Right cardiac atrium (tissue), 5 donors: Measurements from ENCODE around the gene SLX4IP. TPM values are rescaled to one million over a fixed set of nuclear protein-coding genes. Genes with fewer than 3 reads are reported as not detected.

Experiments used
- ATAC-seq, 2 donors: fragments of 200-7000 bp; cut with Tn5 transposase; one replicate each; pipeline versions ENCODE4 v1.8.0 to v1.9.1; 2020; ENCODE audit warnings: moderate library complexity in 2 of 2, mild to moderate bottlenecking in 1 of 2
- DNase-seq, 3 donors: peaks; one replicate each; pipeline ENCODE4 v3.0.0-alpha.2; 2020
- H3K27ac ChIP-seq: one replicate; pipeline ENCODE4 v1.5.1; 2013; ENCODE audit warnings: mild to moderate bottlenecking, low read length, control low read depth, moderate library complexity
- H3K27me3 ChIP-seq: one replicate; pipeline ENCODE4 v1.6.1; 2013; ENCODE audit not compliant: control insufficient read depth, insufficient read depth
- H3K4me1 ChIP-seq: one replicate; pipeline ENCODE4 v1.6.1; 2013; ENCODE audit warnings: low read length; ENCODE audit not compliant: control insufficient read depth, insufficient read depth
- H3K4me3 ChIP-seq: one replicate; pipeline ENCODE4 v1.5.1; 2013; ENCODE audit warnings: low read length, control low read depth
- H3K9me3 ChIP-seq: one replicate; pipeline ENCODE4 v1.6.1; 2013; ENCODE audit warnings: low read length; ENCODE audit not compliant: control insufficient read depth
- WGBS: extraction: QIAGEN DNeasy Blood & Tissue Kit; methylation state at CpG from one replicate; pipeline ENCODE4 v1.1.7; 2013; 5-methylcytosine and 5-hydroxymethylcytosine counted together
- intact Hi-C, 4 donors: fragments of 100-400 bp; cut with DNase I; formaldehyde crosslinking; loops; one replicate each; pipeline versions ENCODE4 v1.11.0 to v1.14.0; 2022 to 2023
- polyA plus RNA-seq: library from polyadenylated mRNA; stranded (reverse); fragments of 200-250 nt; gene quantifications from one replicate; pipeline ENCODE4 v1.2.3, GENCODE V29; 2013
- total RNA-seq, 4 donors: library from RNA; stranded (reverse); fragmentation: NEBNext Ultra II Directional; extraction: Animal tissue kit (Norgen Biotek cat#: 25700); gene quantifications; one replicate each; pipeline ENCODE4 v1.2.1, GENCODE V29; 2021
- donor health status: healthy with polysubstance abuse.
- donor health status: DM: no; HTN: yes; CAD: no.
- donor health status: DM: no; HTN: no; CAD: no.
- donor health status: DM: no; HTN: yes; CAD: no; lungs with severe emphysema.
- donor health status: DM: yes; HTN: yes; CAD: no.

The SLX4IP gene
- total and polyA plus RNA-seq, 5 donors = 1.3 to 3.2 (median 2.5) TPM

- H3K27ac ChIP-seq = no peak overlapping the region
- no peaks in the 10 kb centered on the region for H3K4me1 ChIP-seq
- DNase-seq = peak; percentile 69 to 91 (median 82)
- H3K9me3 ChIP-seq = no peaks in the 10 kb centered on the region
- H3K4me3 ChIP-seq = no peak overlapping the region
- peak; percentile 72 to 81 for ATAC-seq
- WGBS = 42% methylated on average over 5 of the region's 5 CpGs
- intact Hi-C loops = loop anchor here (5.0 to 10.0 kb wide), 5 partner anchors 119 to 991 kb away; partner anchors contain the start of gene JAG1 (in 1 of the 4)
- H3K27me3 ChIP-seq = no peaks in the 10 kb centered on the region
Measured at GRCh38 chr20:10553326-10553984, 118.3 kb downstream of the SLX4IP start.

GRCh38 chr20:10554285-10554684, 119.2 kb downstream of the SLX4IP start:
- intact Hi-C loops = loop anchor here (5.0 to 10.0 kb wide), 5 partner anchors 118 to 991 kb away; partner anchors contain the start of gene JAG1 (in 1 of the 4)
- ATAC-seq = no peak
- 77% methylated on average over 2 of the region's 2 CpGs for WGBS

DNA sequence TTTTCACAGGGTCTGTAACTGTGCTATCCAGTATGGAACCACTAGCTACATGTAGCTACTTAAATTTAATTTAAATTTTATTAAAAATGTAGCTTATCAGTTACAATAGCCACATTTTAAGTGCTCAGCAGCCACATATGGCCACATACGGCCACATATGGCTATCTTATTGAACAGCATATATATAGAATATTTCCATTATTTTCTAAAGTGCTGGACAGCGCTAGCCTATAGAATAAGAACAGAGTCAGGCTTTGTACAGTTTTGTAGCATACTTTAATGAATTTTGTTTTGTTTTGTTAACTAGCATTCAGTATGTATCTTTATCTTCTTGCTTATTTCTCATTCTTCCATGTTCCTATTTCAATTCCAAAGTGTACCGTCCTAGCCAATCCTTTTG, 120.3 kb downstream of the SLX4IP start:
- Histone ChIP-seq H3K27me3 (no peaks in the 10 kb centered on the region), H3K4me1 (no peaks in the 10 kb centered on the region), H3K27ac (no peak overlapping the region), H3K4me3 (no peak overlapping the region), H3K9me3 (no peaks in the 10 kb centered on the region)
- 89% methylated on average over 3 of the region's 3 CpGs for WGBS
- intact Hi-C loops = loop anchor here (5.0 to 10.0 kb wide), 5 partner anchors 117 to 992 kb away; partner anchors contain the start of gene JAG1 (in 1 of the 4)
- DNase-seq (no peak), ATAC-seq (no peak)

More at GRCh38 chr20:10554285-10554684, 119.2 kb downstream of the SLX4IP start:
- DNase-seq = no peak
- Histone ChIP-seq H3K9me3 (no peaks in the 10 kb centered on the region), H3K27me3 (no peaks in the 10 kb centered on the region), H3K27ac (no peak overlapping the region), H3K4me1 (no peaks in the 10 kb centered on the region), H3K4me3 (no peak overlapping the region)

GRCh38 chr20:10555865-10556308, 120.8 kb downstream of the SLX4IP start:
- no peaks in the 10 kb centered on the region for H3K27me3 ChIP-seq
- DNase-seq = no peak
- H3K4me1 ChIP-seq = no peaks in the 10 kb centered on the region
- intact Hi-C loops = loop anchor here (5.0 to 10.0 kb wide), 5 partner anchors 116 to 991 kb away; partner anchors contain the start of gene JAG1 (in 1 of the 4)
- ATAC-seq = no peak
- H3K27ac ChIP-seq = no peak overlapping the region
- H3K9me3 ChIP-seq = no peaks in the 10 kb centered on the region
- H3K4me3 ChIP-seq = no peak overlapping the region
- WGBS = 69% methylated on average over 5 of the region's 5 CpGs

DNA sequence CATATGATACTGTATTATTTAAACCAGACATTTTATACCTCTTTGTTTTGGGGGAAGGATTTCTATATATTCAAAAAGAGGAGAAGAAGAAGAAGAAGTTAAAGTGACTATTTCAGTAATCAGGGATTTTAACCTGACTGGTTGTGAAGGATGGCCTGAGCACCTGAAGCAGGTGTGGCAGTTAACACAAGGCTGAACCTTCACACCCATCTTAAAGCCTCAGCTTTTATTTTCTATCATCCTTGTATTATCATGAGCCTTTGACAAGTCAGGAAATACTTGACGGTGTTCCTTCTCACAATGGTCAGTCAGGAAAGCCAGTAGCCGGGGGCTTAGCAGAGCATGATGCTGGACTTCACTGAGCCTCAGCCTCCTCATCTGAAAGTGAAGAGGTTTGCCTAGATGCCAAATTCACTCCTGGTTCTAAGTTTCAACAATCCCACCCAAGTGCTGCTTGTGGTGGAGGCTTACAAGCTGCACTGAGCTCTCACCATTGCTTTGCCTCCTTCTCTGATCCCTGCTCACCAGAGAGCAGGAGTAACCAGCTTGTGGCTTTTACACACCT, 121.5 kb downstream of the SLX4IP start:
- no peak for ATAC-seq
- peak overlapping the region; percentile 52 for H3K27ac ChIP-seq
- no peaks in the 10 kb centered on the region for H3K9me3 ChIP-seq
- H3K4me1 ChIP-seq = no peaks in the 10 kb centered on the region
- no peaks in the 10 kb centered on the region for H3K27me3 ChIP-seq
- no peak for DNase-seq
- 70% methylated on average over 2 of the region's 2 CpGs for whole genome bisulfite sequencing
- H3K4me3 ChIP-seq = no peak overlapping the region
- intact Hi-C loops = loop anchor here (5.0 to 10.0 kb wide), 5 partner anchors 116 to 991 kb away; partner anchors contain the start of gene JAG1 (in 1 of the 4)

DNA sequence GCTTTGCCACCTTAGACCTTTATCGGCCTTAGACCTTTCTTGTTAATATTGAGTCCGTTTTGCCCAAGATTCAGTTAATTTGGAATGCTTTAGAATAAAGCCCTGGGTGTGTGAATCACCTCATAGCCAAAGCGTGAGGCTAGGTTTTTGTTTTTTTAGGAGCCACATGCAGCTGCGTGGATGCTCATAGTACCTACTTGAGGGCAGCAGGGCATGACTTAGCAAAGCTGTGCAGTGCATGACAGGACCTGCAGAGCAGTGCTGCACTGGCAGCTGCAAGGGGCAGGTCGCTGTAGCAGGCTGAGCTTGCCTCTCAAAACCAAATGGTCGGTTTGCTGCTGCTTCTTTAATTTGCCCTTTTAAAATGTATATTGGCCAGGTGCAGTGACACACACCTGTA, 122.6 kb downstream of the SLX4IP start:
- H3K27me3 ChIP-seq = no peaks in the 10 kb centered on the region
- ATAC-seq = no peak
- H3K4me1 ChIP-seq = no peaks in the 10 kb centered on the region
- 94% methylated on average over 6 of the region's 6 CpGs for WGBS
- intact Hi-C loops = loop anchor here (5.0 to 10.0 kb wide), 5 partner anchors 115 to 990 kb away; partner anchors contain the start of gene JAG1 (in 1 of the 4)
- H3K27ac ChIP-seq = no peak overlapping the region
- H3K9me3 ChIP-seq = no peaks in the 10 kb centered on the region
- H3K4me3 ChIP-seq = no peak overlapping the region
- DNase-seq = no peak

DNA sequence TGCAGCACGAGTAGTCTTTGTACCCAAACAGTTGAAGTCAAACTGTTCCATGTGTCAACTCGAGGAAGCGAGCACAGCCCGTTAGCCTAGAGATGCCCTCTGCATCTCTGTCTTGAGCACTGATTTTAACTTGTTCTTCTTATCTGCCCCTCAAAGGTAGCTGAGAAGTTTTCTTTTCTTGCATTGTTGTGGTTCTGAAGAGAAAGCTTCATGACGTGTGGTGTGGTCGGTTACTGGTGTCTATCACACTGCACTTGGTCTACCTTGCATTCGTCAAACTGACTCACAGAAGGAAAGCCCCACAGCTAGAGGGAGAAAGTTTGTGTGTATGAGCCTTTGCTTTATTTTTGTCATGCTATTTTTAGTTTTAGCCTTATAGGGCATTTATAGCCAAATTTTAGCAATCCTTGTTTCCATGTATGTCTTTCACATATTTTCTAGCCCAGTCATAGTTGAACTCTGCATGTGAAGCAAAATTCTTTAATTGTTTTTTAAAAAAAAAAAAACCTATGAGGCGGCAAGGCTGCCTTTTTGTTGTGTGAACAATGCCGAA, 123.6 kb downstream of the SLX4IP start:
- H3K4me1 ChIP-seq = no peaks in the 10 kb centered on the region
- WGBS = 81% methylated on average over 9 of the region's 9 CpGs
- no peak overlapping the region for H3K27ac ChIP-seq
- no peak for DNase-seq
- no peak overlapping the region for H3K4me3 ChIP-seq
- intact Hi-C loops = loop anchor here (5.0 to 10.0 kb wide), 5 partner anchors 114 to 989 kb away; partner anchors contain the start of gene JAG1 (in 1 of the 4)
- ATAC-seq = no peak
- H3K27me3 ChIP-seq = no peaks in the 10 kb centered on the region
- H3K9me3 ChIP-seq = no peaks in the 10 kb centered on the region

- ATAC-seq = no peak
- no peaks in the 10 kb centered on the region for H3K9me3 ChIP-seq
- intact Hi-C loops = loop anchor here (5.0 to 10.0 kb wide), 5 partner anchors 113 to 988 kb away; partner anchors contain the start of gene JAG1 (in 1 of the 4)
- H3K4me3 ChIP-seq = no peak overlapping the region
- no peak overlapping the region for H3K27ac ChIP-seq
- no peak for DNase-seq
- H3K4me1 ChIP-seq = no peaks in the 10 kb centered on the region
- no peaks in the 10 kb centered on the region for H3K27me3 ChIP-seq
Measured at GRCh38 chr20:10559266-10559665, 124.2 kb downstream of the SLX4IP start.

DNA sequence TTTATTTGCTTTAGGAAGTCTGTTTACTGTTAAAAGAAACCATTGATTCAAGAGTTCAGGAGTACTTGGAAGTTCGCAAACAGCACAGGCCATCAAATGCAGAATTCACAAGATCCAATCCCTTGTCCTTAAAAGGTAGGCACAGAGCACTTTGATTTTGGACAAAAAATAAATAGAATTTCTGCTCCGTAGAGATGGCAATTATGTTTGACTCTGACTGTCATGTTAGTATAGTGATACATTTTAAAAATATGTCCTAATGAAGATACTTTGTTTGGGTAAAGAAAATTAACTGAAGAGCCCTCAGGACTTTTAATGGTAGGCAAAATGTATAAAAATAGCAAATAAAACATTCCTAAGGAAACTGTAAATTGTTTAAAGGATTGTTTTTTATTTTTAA, 125.6 kb downstream of the SLX4IP start:
- Histone ChIP-seq H3K27me3 (no peaks in the 10 kb centered on the region), H3K4me1 (peaks cover 4% of the 10 kb centered on the region), H3K4me3 (no peak overlapping the region), H3K27ac (no peak overlapping the region), H3K9me3 (no peaks in the 10 kb centered on the region)
- WGBS = 93% methylated on average over 2 of the region's 2 CpGs
- ATAC-seq (no peak), DNase-seq (no peak)
- intact Hi-C loops = no loop called here

GRCh38 chr20:10561302-10561701, 126.2 kb downstream of the SLX4IP start:
- Histone ChIP-seq H3K27ac (no peak overlapping the region), H3K9me3 (no peaks in the 10 kb centered on the region), H3K4me3 (no peak overlapping the region), H3K4me1 (peaks cover 4% of the 10 kb centered on the region), H3K27me3 (no peaks in the 10 kb centered on the region)
- intact Hi-C loops = no loop called here
- DNase-seq = no peak
- no peak for ATAC-seq

- Histone ChIP-seq H3K27ac (no peak overlapping the region), H3K9me3 (no peaks in the 10 kb centered on the region), H3K4me1 (peaks cover 4% of the 10 kb centered on the region), H3K27me3 (no peaks in the 10 kb centered on the region), H3K4me3 (no peak overlapping the region)
- DNase-seq = no peak
- intact Hi-C loops = no loop called here
- no peak for ATAC-seq
- WGBS = 87% methylated on average over 4 of the region's 4 CpGs
Measured at GRCh38 chr20:10562899-10563298, 127.8 kb downstream of the SLX4IP start.
